Measurements from ENCODE around the gene LNP1.

GRCh38 chr3:100440895-100441294 lies 39.6 kb downstream of the LNP1 start:
- TF ChIP-seq POLR2A (IDR thresholded peaks at IDR 0.05; ENCODE audit: low read depth, low read length) (no peak), CTCF (IDR thresholded peaks at IDR 0.05; ENCODE audit: extremely low read depth in 1 of 2, insufficient read depth in 1 of 2, low read depth in 1 of 2, low read length in 2 of 2) (no peak), POLR2AphosphoS5 (IDR thresholded peaks at IDR 0.05; ENCODE audit: insufficient read depth, low read depth, low read length) (no peak), MAX (IDR thresholded peaks at IDR 0.05; ENCODE audit: insufficient read depth, insufficient read length) (no peak)

Data from endothelial cell of umbilical vein (primary cell).